ENCODE measurements around the gene KLHL35. TPM values are rescaled to one million over a fixed set of nuclear protein-coding genes. Genes with fewer than 3 reads are reported as not detected.

The KLHL35 gene
- total and polyA plus RNA-seq, 2 experiments from 2014 or later: 0.10 to 0.28 TPM

- TF ChIP-seq CTCF (conservative IDR thresholded peaks at IDR 0.05; ENCODE audit: low read depth in 2 of 2) (no peak), EZH2 (IDR thresholded peaks at IDR 0.05; ENCODE audit: low read depth, unreplicated experiment) (no peak), ZNF331 (CRISPR knock-in tag; IDR thresholded peaks at IDR 0.05; ENCODE audit: low read depth) (no peak), ZNF114 (CRISPR knock-in tag; IDR thresholded peaks at IDR 0.05) (no peak), JUNB (IDR thresholded peaks at IDR 0.05; ENCODE audit: unreplicated experiment) (no peak), ZNF462 (CRISPR knock-in tag; IDR thresholded peaks at IDR 0.05) (no peak)
These were observed 38.4 kb upstream of the KLHL35 start (continued) for GRCh38 chr11:75471176-75471973.

Measured in GM23338 (cell line).